K562 (cell line): ENCODE data around the gene TALDO1. TPM values are rescaled to one million over a fixed set of nuclear protein-coding genes. Genes with fewer than 3 reads are reported as not detected.

ENCODE experiments used
- BRF1 ChIP-seq: IDR thresholded peaks from 3 replicates; pipeline ENCODE4 v1.6.1; 2011; ENCODE audit warnings: borderline replicate concordance, mild to moderate bottlenecking; ENCODE audit not compliant: insufficient read length; ENCODE audit errors: extremely low read depth
- CXXC5 ChIP-seq: fragments of 250-450 bp; sonication (Bioruptor Pico); IDR thresholded peaks from 2 replicates; pipeline ENCODE4 v1.8.0; 2022; ENCODE audit warnings: inconsistent platforms, mild to moderate bottlenecking, moderate library complexity
- DLX4 ChIP-seq: fragments of 250-450 bp; sonication (Bioruptor Pico); IDR thresholded peaks from 2 replicates; pipeline ENCODE4 v1.6.1; 2021; ENCODE audit warnings: mild to moderate bottlenecking
- E2F6 ChIP-seq, 2 experiments: IDR thresholded peaks; 2 replicates each; pipeline ENCODE4 v1.6.1; 2011; ENCODE audit warnings: borderline replicate concordance in 1 of 2, control low read depth in 1 of 2, low read depth in 1 of 2, low read length in 1 of 2, mild to moderate bottlenecking in 1 of 2, mixed read lengths in 1 of 2, moderate library complexity in 1 of 2; ENCODE audit not compliant: insufficient read depth in 1 of 2, insufficient read length in 1 of 2, poor library complexity in 1 of 2, severe bottlenecking in 1 of 2; ENCODE audit errors: extremely low read depth in 1 of 2
- EP400 ChIP-seq: fragments of 450-650 bp; IDR thresholded peaks from 2 replicates; pipeline ENCODE4 v1.6.1; 2017; ENCODE audit warnings: antibody characterized with exemption, mild to moderate bottlenecking, moderate library complexity
- ILK ChIP-seq: fragments of 450-650 bp; IDR thresholded peaks from 2 replicates; pipeline ENCODE4 v1.6.1; 2016; ENCODE audit warnings: missing genetic modification characterization, low read depth, mild to moderate bottlenecking, missing compliant biosample characterization, moderate library complexity, borderline replicate concordance
- KDM1A ChIP-seq, 2 experiments: fragments of 450-650 bp; IDR thresholded peaks; 2 replicates each; pipeline ENCODE4 v1.6.1; 2016; ENCODE audit warnings: mild to moderate bottlenecking in 2 of 2
- LCOR ChIP-seq: sonication (generic); formaldehyde crosslinking; IDR thresholded peaks from 2 replicates; pipeline ENCODE4 v1.8.0; 2022; ENCODE audit warnings: mild to moderate bottlenecking, missing genetic modification reagents
- MED1 ChIP-seq: sonication (generic); formaldehyde crosslinking; IDR thresholded peaks from 2 replicates; pipeline ENCODE4 v1.8.1; 2023; ENCODE audit warnings: missing genetic modification reagents, borderline replicate concordance
- MXI1 ChIP-seq: IDR thresholded peaks from 2 replicates; pipeline ENCODE4 v1.6.1; 2011; ENCODE audit warnings: low read depth, mild to moderate bottlenecking, improper control_type of control experiment, low read length
- POLR2A ChIP-seq: fragments of 450-650 bp; conservative IDR thresholded peaks from 2 replicates; pipeline ENCODE4 v1.6.1; 2016
- PURB ChIP-seq: sonication (generic); formaldehyde crosslinking; IDR thresholded peaks from 2 replicates; pipeline ENCODE4 v1.9.0; 2021; ENCODE audit warnings: low read depth, mild to moderate bottlenecking, missing genetic modification reagents
- SMAD2 ChIP-seq: fragments of 150-350 bp; IDR thresholded peaks from 2 replicates; pipeline ENCODE4 v1.6.1; 2014; ENCODE audit warnings: low read depth, mild to moderate bottlenecking, low read length
- SREBF2 ChIP-seq: sonication (generic); formaldehyde crosslinking; IDR thresholded peaks from 2 replicates; pipeline ENCODE4 v1.4.0; 2020; ENCODE audit warnings: mild to moderate bottlenecking, missing genetic modification reagents
- TAL1 ChIP-seq: fragments of 450-650 bp; IDR thresholded peaks from 2 replicates; pipeline ENCODE4 v1.6.1; 2016; ENCODE audit warnings: mild to moderate bottlenecking
- THRA ChIP-seq: fragments of 450-650 bp; IDR thresholded peaks from 2 replicates; pipeline ENCODE4 v1.6.1; 2017; ENCODE audit warnings: mild to moderate bottlenecking, moderate library complexity
- TRIM25 ChIP-seq: fragments of 450-650 bp; IDR thresholded peaks from 2 replicates; pipeline ENCODE4 v1.7.0; 2016; ENCODE audit warnings: borderline replicate concordance
- TRIM28 ChIP-seq: fragments of 450-650 bp; IDR thresholded peaks from 2 replicates; pipeline ENCODE4 v1.6.1; 2017
- USF1 ChIP-seq: sonication (generic); formaldehyde crosslinking; IDR thresholded peaks from 2 replicates; pipeline ENCODE4 v1.9.0; 2022; ENCODE audit warnings: mild to moderate bottlenecking, missing genetic modification reagents
- ZBTB2 ChIP-seq: fragments of 450-650 bp; IDR thresholded peaks from 2 replicates; pipeline ENCODE4 v1.6.1; 2016; ENCODE audit warnings: antibody characterized with exemption
- ZNF121 ChIP-seq: sonication (generic); formaldehyde crosslinking; conservative IDR thresholded peaks from 2 replicates; pipeline ENCODE4 v1.8.0; 2022; ENCODE audit warnings: missing genetic modification reagents
- ZNF239 ChIP-seq: fragments of 250-450 bp; sonication (Bioruptor Pico); IDR thresholded peaks from 2 replicates; pipeline ENCODE4 v1.4.0; 2020; ENCODE audit warnings: mild to moderate bottlenecking
- ZNF3 ChIP-seq: fragments of 250-450 bp; sonication (Bioruptor Pico); IDR thresholded peaks from 2 replicates; pipeline ENCODE4 v1.5.0; 2021; ENCODE audit warnings: mild to moderate bottlenecking, moderate library complexity
- ZNF324 ChIP-seq: fragments of 250-450 bp; sonication (Bioruptor Pico); IDR thresholded peaks from 2 replicates; pipeline ENCODE4 v1.4.0; 2020; ENCODE audit warnings: mild to moderate bottlenecking
- polyA plus RNA-seq, 8 experiments: library from polyadenylated mRNA; depleted of rRNA in 4 of 8; stranded (reverse) in 5 of 8; unstranded in 3 of 8; fragments of >200 nt; fragmentation: Nextera tagmentation in 2 of 8; fragmentation: Illumina TruSeq in 1 of 8; extraction: Ambion mirVana in 2 of 8; extraction: Trizol in 1 of 8; gene quantifications; 2 replicates each; pipeline versions ENCODE4 v1.2.1 to v1.2.3, GENCODE V29; 2011 to 2014; ENCODE audit warnings: inconsistent platforms in 1 of 8, missing spikeins in 1 of 8
- total RNA-seq, 7 experiments: library from RNA; depleted of rRNA in 6 of 7; stranded (reverse); fragments of >200 nt in 6 of 7; fragmentation: Illumina TruSeq in 2 of 7; extraction: Trizol in 2 of 7; gene quantifications; 2 replicates each; pipeline versions ENCODE4 v1.2.1 to v1.2.3, GENCODE V29; 2011 to 2021; ENCODE audit warnings: low replicate concordance in 1 of 7

TALDO1 gene
- total and polyA plus RNA-seq, 9 of the 15 experiments (the other 6 are each of a cell fraction or from before 2014, with no cell fraction given): 260 to 541 (median 441) TPM

GRCh38 chr11:762421-763072, 15.3 kb downstream of the TALDO1 start (continued):
- TF ChIP-seq TRIM25 (no peak), ZNF3 (CRISPR knock-in tag) (no peak), TRIM28 (no peak), PURB (CRISPR knock-in tag) (no peak), SREBF2 (no peak), ZNF121 (CRISPR knock-in tag) (no peak), E2F6 (IDR thresholded peaks at IDR 0.05; ENCODE audit: borderline replicate concordance in 1 of 2, extremely low read depth in 1 of 2, insufficient read depth in 1 of 2, insufficient read length in 1 of 2, low read depth in 1 of 2, low read length in 1 of 2, poor library complexity in 1 of 2, severe bottlenecking in 1 of 2) (no peak), EP400 (no peak), ZNF324 (CRISPR knock-in tag) (no peak), ILK (tag) (no peak), ZNF239 (CRISPR knock-in tag) (no peak), KDM1A (IDR thresholded peaks at IDR 0.05) (no peak), MXI1 (no peak), DLX4 (no peak), MED1 (CRISPR knock-in tag) (no peak), TAL1 (no peak), CXXC5 (CRISPR knock-in tag) (no peak), BRF1 (no peak), POLR2A (peak; percentile 24), ZBTB2 (no peak), USF1 (CRISPR knock-in tag) (peak; percentile 18; the same call in 1 of the 2 replicates), LCOR (CRISPR knock-in tag) (no peak), SMAD2 (no peak), THRA (no peak)
